ENCODE results near the gene CLBA1. TPM values are rescaled to one million over a fixed set of nuclear protein-coding genes. Genes with fewer than 3 reads are reported as not detected.

Gene CLBA1
- total RNA-seq, 4 donors from 2014 or later: 2.2 to 11.7 (median 6.5) TPM

DNA sequence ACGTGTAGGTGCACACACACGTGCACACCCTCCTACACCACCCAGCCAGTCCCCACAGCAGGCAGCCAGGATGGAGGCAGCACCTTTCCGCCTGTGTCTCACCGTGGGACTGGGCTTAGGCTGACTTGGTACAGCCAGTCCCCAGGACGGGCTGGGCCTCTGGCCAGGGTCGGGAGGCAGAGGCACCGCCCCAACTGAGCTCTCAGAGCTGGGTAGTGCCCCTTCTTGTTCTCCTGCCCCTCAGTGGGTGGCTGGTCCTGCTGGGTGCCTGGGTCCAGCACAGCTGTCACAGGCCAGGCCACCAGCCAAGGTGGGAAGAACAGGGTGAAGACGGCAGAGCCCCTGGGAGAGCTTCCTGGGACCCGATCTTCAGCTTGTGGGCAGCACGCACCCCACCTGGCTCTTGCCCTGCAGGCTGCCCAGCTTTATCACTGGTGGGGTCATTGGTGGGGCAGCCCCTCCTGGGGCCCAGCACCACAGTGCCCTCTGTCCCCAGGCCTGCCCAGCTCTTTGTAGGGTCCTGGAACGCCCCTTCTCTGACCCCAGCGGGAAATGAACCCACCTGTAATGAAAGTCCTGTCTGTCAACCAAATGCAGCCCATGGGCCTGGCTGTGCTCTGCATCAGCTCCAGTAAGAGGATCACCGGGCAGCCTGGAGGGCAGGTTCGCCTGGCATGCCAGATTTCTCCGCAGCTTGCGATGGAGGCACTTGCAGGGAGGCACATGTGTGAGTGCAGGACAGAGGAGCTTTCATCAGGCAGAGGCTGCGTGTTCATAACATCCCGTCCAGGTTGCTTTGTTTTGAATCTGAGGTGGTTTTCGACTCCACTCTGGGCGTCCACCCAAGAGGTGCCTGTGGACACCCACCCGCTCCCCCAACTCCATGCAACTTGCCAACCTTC is 20.6 kb downstream of the CLBA1 start:
- intact Hi-C loops (cut with DNase I; ENCODE audit: low total_unique reads): no loop called here
- 73 to 85% methylated on average over 16 to 18 of the region's 21 CpGs for WGBS, 2 donors
- H3K4me3 ChIP-seq (ENCODE audit: low read depth, poor library complexity, severe bottlenecking): no peak overlapping the region
- DNase-seq (ENCODE audit: low spot score in 2 of 2): no peak
- TF ChIP-seq POLR2A (IDR thresholded peaks at IDR 0.05): no peak
- TF ChIP-seq, protein P1, sequence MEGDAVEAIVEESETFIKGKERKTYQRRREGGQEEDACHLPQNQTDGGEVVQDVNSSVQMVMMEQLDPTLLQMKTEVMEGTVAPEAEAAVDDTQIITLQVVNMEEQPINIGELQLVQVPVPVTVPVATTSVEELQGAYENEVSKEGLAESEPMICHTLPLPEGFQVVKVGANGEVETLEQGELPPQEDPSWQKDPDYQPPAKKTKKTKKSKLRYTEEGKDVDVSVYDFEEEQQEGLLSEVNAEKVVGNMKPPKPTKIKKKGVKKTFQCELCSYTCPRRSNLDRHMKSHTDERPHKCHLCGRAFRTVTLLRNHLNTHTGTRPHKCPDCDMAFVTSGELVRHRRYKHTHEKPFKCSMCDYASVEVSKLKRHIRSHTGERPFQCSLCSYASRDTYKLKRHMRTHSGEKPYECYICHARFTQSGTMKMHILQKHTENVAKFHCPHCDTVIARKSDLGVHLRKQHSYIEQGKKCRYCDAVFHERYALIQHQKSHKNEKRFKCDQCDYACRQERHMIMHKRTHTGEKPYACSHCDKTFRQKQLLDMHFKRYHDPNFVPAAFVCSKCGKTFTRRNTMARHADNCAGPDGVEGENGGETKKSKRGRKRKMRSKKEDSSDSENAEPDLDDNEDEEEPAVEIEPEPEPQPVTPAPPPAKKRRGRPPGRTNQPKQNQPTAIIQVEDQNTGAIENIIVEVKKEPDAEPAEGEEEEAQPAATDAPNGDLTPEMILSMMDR (IDR thresholded peaks at IDR 0.05): no peak

DNA sequence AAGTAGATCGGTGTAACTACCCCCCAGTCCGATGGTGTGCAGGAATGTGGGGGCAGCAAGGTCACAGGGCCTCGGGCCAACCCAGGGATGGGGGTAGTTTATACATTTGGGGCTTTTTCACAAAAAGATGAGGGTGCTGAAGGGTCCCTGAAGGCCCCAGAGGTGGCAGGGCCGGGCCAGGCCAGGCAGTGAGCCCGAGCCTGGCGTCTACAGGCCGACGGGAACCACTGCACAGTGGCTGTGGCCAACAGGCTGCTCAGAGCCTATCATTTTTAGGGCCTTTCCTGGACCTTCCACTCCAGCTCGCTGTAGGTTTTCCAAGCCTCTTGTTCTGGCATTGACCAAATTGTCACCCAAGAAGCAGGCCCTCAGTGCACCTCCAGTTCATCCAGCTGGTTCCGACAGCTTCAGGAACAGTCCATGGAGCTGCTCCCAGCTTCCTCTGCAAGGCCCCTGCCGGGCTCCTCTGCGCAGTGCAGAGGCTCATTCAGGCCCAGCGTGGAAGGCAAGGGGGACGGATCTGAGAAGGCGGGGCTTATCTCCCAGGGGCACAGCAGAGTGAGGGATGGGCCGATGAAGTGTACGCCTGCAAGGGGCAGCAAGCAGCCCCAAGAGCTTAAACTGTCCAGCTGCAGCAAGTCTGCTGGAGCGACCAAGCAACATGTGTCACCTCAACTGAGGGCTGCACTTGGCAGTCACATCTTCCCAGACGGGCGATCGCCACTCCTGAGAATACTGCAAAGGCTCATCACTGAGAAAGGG is 21.4 kb downstream of the CLBA1 start:
- WGBS, 2 donors: 84 to 90% methylated on average over 21 of the region's 21 CpGs
- no peak for TF ChIP-seq POLR2A (IDR thresholded peaks at IDR 0.05)
- TF ChIP-seq, protein P1 (IDR thresholded peaks at IDR 0.05): no peak
- H3K4me3 ChIP-seq (ENCODE audit: low read depth, poor library complexity, severe bottlenecking): no peak overlapping the region
- DNase-seq (ENCODE audit: low spot score in 2 of 2): no peak
- intact Hi-C loops (cut with DNase I; ENCODE audit: low total_unique reads): no loop called here

DNA sequence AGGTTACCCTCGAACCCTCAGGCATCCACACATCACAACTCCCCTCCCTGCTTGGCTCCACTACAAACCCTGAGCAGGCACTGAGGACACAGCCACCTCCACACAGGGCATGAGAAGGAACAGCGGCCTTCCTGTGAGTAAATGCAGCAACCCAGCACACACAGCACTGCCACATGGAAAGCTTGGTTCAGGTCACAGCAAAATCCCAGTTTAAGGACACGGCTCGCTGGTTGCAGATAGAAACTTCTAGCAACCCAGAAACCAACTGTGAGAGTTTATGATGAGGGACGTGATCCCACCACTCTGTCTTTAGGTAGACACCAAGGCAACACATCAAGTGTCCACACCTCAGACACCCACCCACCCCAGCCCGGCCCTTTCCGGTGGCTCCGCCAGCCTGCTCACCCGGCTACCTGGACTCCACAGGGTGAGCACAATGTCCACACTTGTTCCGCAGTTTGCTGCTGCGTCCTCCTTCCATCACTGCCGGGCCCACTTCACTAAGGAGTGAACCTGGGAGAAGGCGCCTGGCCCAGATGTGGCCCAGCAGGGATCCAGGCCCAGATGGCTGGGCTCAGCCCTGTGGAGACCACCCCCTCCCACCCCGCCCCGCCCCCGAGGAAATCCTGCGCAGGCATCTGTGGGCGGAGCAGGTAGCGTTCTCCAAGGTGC is 22.1 kb downstream of the CLBA1 start:
- intact Hi-C loops (cut with DNase I; ENCODE audit: low total_unique reads): no loop called here
- DNase-seq (ENCODE audit: low spot score in 2 of 2): no peak
- no peak for TF ChIP-seq POLR2A (IDR thresholded peaks at IDR 0.05)
- TF ChIP-seq, protein P1 (IDR thresholded peaks at IDR 0.05): no peak
- H3K4me3 ChIP-seq (ENCODE audit: low read depth, poor library complexity, severe bottlenecking): no peak overlapping the region
- WGBS, 2 donors: 89 to 90% methylated on average over 17 to 19 of the region's 19 CpGs

DNA sequence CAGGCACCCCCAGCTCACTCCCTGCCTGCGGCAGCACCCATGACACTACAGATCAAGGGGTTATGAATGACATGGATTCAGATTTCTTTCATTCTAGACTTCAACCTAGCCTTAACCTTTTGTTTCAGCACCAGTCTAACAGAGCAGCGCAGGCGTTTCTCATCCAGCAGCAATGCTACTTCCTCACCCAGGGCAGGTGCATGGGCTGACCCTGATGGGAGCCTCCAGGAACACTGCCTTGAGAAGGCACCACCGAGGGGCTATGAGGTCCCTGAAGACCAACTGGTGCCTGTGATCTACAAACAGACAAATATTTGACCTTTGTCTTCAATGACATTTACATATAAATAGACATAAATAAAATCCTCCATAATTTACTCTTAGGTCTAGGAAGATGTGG is 24.5 kb downstream of the CLBA1 start:
- TF ChIP-seq POLR2A (IDR thresholded peaks at IDR 0.05): no peak
- TF ChIP-seq, protein P1 (IDR thresholded peaks at IDR 0.05): no peak
- H3K4me3 ChIP-seq (ENCODE audit: low read depth, poor library complexity, severe bottlenecking): no peak overlapping the region
- WGBS, 2 donors: 80 to 90% methylated on average over 4 of the region's 4 CpGs
- no peak for DNase-seq (ENCODE audit: low spot score in 2 of 2)
- intact Hi-C loops (cut with DNase I; ENCODE audit: low total_unique reads): no loop called here

DNA sequence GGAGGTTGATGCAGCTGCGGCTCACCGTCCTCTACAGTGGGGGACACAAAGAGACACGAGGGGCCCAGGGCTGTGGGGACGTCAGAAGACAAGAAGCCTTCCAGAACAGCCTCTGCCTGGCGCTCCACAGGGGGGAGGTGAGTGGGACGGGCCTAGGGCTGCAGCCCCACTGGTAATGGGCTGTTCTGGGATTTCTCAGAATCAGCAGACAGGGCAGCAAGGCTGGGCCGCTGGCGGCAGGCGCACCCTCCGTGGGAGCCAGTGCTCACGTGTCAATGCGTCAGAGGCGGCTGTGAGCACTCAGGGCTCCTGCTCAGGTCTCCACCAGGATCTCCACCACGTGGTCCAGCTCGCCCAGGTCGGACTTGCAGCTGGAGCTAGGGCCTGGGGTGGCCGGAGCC is 25.3 kb downstream of the CLBA1 start:
- DNase-seq (ENCODE audit: low spot score in 2 of 2): no peak
- no peak overlapping the region for H3K4me3 ChIP-seq (ENCODE audit: low read depth, poor library complexity, severe bottlenecking)
- WGBS, 2 donors: 79 to 81% methylated on average over 17 of the region's 17 CpGs
- intact Hi-C loops (cut with DNase I; ENCODE audit: low total_unique reads): no loop called here
- TF ChIP-seq POLR2A (IDR thresholded peaks at IDR 0.05): no peak
- TF ChIP-seq, protein P1 (IDR thresholded peaks at IDR 0.05): no peak

Measured in lower leg skin (tissue), 4 donors.